ENCODE data around the gene NRIP1. TPM values are rescaled to one million over a fixed set of nuclear protein-coding genes. Genes with fewer than 3 reads are reported as not detected.

The NRIP1 gene
- 121 TPM for total RNA-seq

GRCh38 chr21:15064576-15065391 is at the start of gene NRIP1:
Gene NRIP1, minus strand, starts transcription at chr21:15065000. Its CDS starts 96,808 bp downstream, at chr21:14968192.
- peak; percentile 63 to 97 (median 93) for DNase-seq (ENCODE audit: low read depth in 2 of 3, low spot score in 2 of 3)

GRCh38 chr21:15112858-15113257 is 48.1 kb upstream of the NRIP1 start:
- DNase-seq (ENCODE audit: low read depth in 2 of 3, low spot score in 2 of 3), result no peak

- DNase-seq (ENCODE audit: low read depth in 2 of 3, low spot score in 2 of 3), result no peak
These were observed 44.0 kb upstream of the NRIP1 start for GRCh38 chr21:15108801-15109200.

- no peak for DNase-seq (ENCODE audit: low read depth in 2 of 3, low spot score in 2 of 3)
These were observed 39.7 kb upstream of the NRIP1 start for GRCh38 chr21:15104470-15104869.

GRCh38 chr21:15098908-15099307 is 34.1 kb upstream of the NRIP1 start:
- DNase-seq (ENCODE audit: low read depth in 2 of 3, low spot score in 2 of 3), result no peak

- DNase-seq (ENCODE audit: low read depth in 2 of 3, low spot score in 2 of 3), result no peak
These were observed 33.4 kb upstream of the NRIP1 start for GRCh38 chr21:15098181-15098580.

GRCh38 chr21:15097580-15097979 is 32.8 kb upstream of the NRIP1 start:
- DNase-seq (ENCODE audit: low read depth in 2 of 3, low spot score in 2 of 3), result no peak

- no peak for DNase-seq (ENCODE audit: low read depth in 2 of 3, low spot score in 2 of 3)
These were observed 31.3 kb upstream of the NRIP1 start for GRCh38 chr21:15096146-15096545.

- DNase-seq (ENCODE audit: low read depth in 2 of 3, low spot score in 2 of 3), result no peak
These were observed 30.5 kb upstream of the NRIP1 start for GRCh38 chr21:15095326-15095725.

- DNase-seq (ENCODE audit: low read depth in 2 of 3, low spot score in 2 of 3), result no peak
These were observed 29.9 kb upstream of the NRIP1 start for GRCh38 chr21:15094706-15095105.

- DNase-seq (ENCODE audit: low read depth in 2 of 3, low spot score in 2 of 3), result no peak
These were observed 28.4 kb upstream of the NRIP1 start for GRCh38 chr21:15093216-15093615.

- DNase-seq (ENCODE audit: low read depth in 2 of 3, low spot score in 2 of 3), result no peak
These were observed 27.9 kb upstream of the NRIP1 start for GRCh38 chr21:15092745-15093144.

GRCh38 chr21:15090390-15090789 is 25.6 kb upstream of the NRIP1 start:
- DNase-seq (ENCODE audit: low read depth in 2 of 3, low spot score in 2 of 3), result no peak

- no peak for DNase-seq (ENCODE audit: low read depth in 2 of 3, low spot score in 2 of 3)
These were observed 23.7 kb upstream of the NRIP1 start for GRCh38 chr21:15088488-15088887.

- DNase-seq (ENCODE audit: low read depth in 2 of 3, low spot score in 2 of 3), result no peak
These were observed 19.9 kb upstream of the NRIP1 start for GRCh38 chr21:15084668-15085067.

GRCh38 chr21:15080526-15080925 is 15.7 kb upstream of the NRIP1 start:
- DNase-seq (ENCODE audit: low read depth in 2 of 3, low spot score in 2 of 3), result no peak

- DNase-seq (ENCODE audit: low read depth in 2 of 3, low spot score in 2 of 3), result no peak
These were observed 14.5 kb upstream of the NRIP1 start for GRCh38 chr21:15079269-15079668.

GRCh38 chr21:15078180-15078579 is 13.4 kb upstream of the NRIP1 start:
- no peak for DNase-seq (ENCODE audit: low read depth in 2 of 3, low spot score in 2 of 3)

- no peak for DNase-seq (ENCODE audit: low read depth in 2 of 3, low spot score in 2 of 3)
These were observed 12.8 kb upstream of the NRIP1 start for GRCh38 chr21:15077529-15078145.

- DNase-seq (ENCODE audit: low read depth in 2 of 3, low spot score in 2 of 3), result no peak
These were observed 11.9 kb upstream of the NRIP1 start for GRCh38 chr21:15076730-15077129.

- DNase-seq (ENCODE audit: low read depth in 2 of 3, low spot score in 2 of 3), result no peak
These were observed 6.2 kb upstream of the NRIP1 start for GRCh38 chr21:15071009-15071408.

GRCh38 chr21:15066123-15066575 is 1.3 kb upstream of the NRIP1 start:
- no peak for DNase-seq (ENCODE audit: low read depth in 2 of 3, low spot score in 2 of 3)

Data from hematopoietic multipotent progenitor cell (in vitro differentiated cells).